D721Med (cell line): ENCODE data around the gene CENPH.
"Not testable (repeated sequence)": the region's sequence is repeated elsewhere in the genome, so short reads cannot be mapped to it uniquely, and the experiment has no call there.

ENCODE experiments used
- DNase-seq: peaks from one replicate; pipeline ENCODE4 v3.0.0; 2011; ENCODE audit warnings: low spot score; ENCODE audit not compliant: insufficient read length
- FAIRE-seq: peaks from 2 replicates; lab custom pipeline; 2011; peaks lifted over from hg19 to GRCh38; lab: Jason Lieb, UNC
- CTCF ChIP-seq: IDR thresholded peaks from 2 replicates; pipeline ENCODE4 v1.5.1; 2012; ENCODE audit warnings: mild to moderate bottlenecking, control low read depth; ENCODE audit not compliant: insufficient read depth; ENCODE audit errors: missing control alignments

Gene CENPH

GRCh38 chr5:69158039-69158438, 31.3 kb upstream of the CENPH start:
- DNase-seq, result no peak
- no peak for TF ChIP-seq CTCF
- no peak for FAIRE-seq

DNA sequence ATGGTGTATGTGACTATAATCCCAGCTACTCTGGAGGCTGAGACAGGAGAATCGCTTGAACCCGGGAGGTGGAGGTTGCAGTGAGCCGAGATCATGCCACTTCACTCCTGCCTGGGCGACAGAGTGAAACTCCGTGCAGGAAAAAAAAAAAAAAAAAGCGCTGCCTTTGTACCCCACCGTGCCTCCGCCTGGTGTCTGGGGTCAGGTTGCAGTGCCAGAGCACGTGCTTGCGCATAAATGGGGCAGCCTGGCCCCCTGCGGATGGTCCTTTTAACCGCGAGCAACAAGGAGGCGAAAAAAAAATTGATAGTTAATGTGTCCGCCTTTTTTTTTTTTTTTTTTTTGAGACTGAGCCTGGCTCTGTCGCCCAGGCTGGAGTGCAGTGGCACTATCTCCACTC, 28.7 kb upstream of the CENPH start:
- FAIRE-seq (no peak), DNase-seq (no peak)
- no peak for TF ChIP-seq CTCF

DNA sequence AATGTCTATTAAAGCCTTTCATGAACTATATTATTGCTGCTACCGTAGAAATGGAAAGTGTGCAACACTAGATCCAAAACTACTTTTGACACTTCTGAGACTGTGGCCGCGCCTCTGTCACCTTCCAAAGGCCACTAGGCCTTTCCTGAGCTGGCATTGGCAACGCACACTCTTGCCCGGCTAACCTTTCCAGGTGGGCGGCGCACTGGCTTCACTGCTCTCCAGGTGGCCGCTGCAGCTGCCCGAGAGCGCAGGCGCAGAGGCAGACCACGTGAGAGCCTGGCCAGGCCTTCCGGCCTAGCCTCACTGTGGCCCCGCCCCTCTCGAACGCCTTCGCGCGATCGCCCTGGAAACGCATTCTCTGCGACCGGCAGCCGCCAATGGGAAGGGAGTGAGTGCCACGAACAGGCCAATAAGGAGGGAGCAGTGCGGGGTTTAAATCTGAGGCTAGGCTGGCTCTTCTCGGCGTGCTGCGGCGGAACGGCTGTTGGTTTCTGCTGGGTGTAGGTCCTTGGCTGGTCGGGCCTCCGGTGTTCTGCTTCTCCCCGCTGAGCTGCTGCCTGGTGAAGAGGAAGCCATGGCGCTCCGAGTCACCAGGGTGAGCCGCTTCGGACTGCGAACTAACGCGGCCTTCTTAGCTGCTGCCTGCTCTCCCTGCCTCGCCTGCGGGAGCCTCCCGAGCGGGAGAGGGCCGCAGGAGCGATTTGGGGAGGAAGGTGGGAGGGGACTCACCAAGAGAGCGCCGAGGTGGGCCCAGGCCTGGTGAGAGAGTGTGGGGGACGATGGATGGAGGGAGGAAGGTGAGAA, 22.5 kb upstream of the CENPH start, which contains the start of gene CCNB1:
TSS of gene CCNB1 (plus strand) at position 465 of the 807 bp plus-strand sequence. CDS start at position 578, 113 bp downstream.
- no peak for TF ChIP-seq CTCF
- FAIRE-seq, result no peak
- peak; percentile 99 for DNase-seq

DNA sequence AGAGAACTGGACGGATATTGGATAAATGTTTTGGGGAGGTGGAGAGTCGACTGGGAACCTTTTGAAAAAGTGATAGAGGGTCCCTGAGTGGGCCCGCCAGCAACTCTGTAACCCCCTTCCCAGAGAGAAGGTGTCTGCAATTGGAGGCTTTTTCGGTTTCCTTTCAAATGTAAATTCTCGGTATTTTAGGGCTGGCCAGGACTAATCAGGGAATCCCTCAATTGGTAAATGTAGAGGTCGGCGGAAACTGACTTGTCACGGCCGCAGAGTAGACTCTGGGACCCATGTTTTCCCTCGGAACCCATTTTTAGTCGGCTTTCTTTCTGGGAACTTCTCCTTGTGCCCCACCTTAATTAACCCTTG, 21.9 kb upstream of the CENPH start:
- no peak for DNase-seq
- TF ChIP-seq CTCF, result no peak
- FAIRE-seq, result no peak

GRCh38 chr5:69167929-69168328, 21.5 kb upstream of the CENPH start:
- FAIRE-seq (no peak), DNase-seq (no peak)
- TF ChIP-seq CTCF, result no peak

- no peak for FAIRE-seq
- DNase-seq, result no peak
- TF ChIP-seq CTCF, result no peak
Observed at GRCh38 chr5:69170495-69170894, 18.9 kb upstream of the CENPH start.

GRCh38 chr5:69170969-69171368, 18.4 kb upstream of the CENPH start:
- no peak for DNase-seq
- no peak for TF ChIP-seq CTCF
- FAIRE-seq, result no peak

GRCh38 chr5:69181659-69182293, 7.6 kb upstream of the CENPH start:
- FAIRE-seq, DNase-seq: not testable (repeated sequence)
